SH-SY5Y (cell line): ENCODE data around the gene MYOT.

Source experiments
- GATA2 ChIP-seq: IDR thresholded peaks from 2 replicates; pipeline ENCODE4 v1.6.1; 2011; ENCODE audit warnings: mild to moderate bottlenecking, low read depth, low read length
- GATA3 ChIP-seq: IDR thresholded peaks from 2 replicates; pipeline ENCODE4 v1.6.1; 2011; ENCODE audit warnings: low read depth, mild to moderate bottlenecking, low read length, moderate library complexity

GRCh38 chr5:137880313-137880712, 12.7 kb downstream of the MYOT start:
- TF ChIP-seq GATA2 (no peak), GATA3 (no peak)
